Stimulated activated CD8-positive, alpha-beta memory T cell treated with anti-CD3 and anti-CD28 coated beads, Interleukin-15, amount 100 ng/mL, for 24 hours (primary cell): ENCODE data around the gene PFN4.
"Not testable (repeated sequence)": the region's sequence is repeated elsewhere in the genome, so short reads cannot be mapped to it uniquely, and the experiment has no call there.

ENCODE experiments used
- DNase-seq: peaks from one replicate; pipeline ENCODE4 v3.0.0-alpha.2; 2020; ENCODE audit warnings: low read depth

PFN4 gene, protein sequence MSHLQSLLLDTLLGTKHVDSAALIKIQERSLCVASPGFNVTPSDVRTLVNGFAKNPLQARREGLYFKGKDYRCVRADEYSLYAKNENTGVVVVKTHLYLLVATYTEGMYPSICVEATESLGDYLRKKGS

DNA sequence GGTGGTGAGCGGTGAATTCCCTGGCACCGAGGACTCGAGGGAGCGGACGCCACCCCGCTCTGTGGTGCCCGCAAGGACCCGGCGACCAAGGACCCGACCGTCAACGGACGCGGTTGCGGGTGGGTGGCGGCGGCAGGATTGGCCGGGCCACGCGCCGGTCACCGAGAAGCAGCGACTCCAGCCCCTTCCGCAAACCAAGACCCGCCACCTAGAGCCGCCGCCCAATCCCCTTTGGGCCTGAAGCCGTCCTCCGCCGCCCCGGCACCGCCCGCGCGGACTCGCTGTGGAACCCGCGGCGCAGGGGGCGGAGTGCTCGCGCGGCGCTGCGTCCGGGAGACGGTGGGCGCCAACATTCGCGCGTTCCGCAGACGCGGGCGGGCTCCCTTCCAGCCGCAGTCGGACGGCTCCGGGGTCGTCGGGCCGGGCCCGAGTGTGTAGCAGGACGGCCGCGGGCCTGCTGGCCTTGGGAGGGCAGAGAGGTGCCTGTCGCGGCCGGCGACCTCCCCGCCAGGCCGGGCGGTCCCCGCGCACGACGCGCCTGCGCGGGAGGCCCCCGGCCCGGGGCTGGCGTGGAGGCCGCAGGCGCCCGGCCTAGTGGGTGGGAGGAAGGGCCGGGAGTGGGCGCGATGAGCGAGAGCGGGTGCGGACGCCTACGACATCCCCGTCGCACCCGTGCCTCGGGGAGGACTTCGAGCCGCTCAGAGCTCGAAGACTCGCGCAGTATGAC, at the start of gene PFN4, which contains the start of gene FAM228B:
TSS of gene PFN4 (minus strand) at position 140 of the 727 bp plus-strand sequence. CDS start 799 bp downstream, outside the sequence.
TSS of gene FAM228B (plus strand) at position 275 of the 727 bp plus-strand sequence. CDS start 893 bp downstream, outside the sequence.
- peak; percentile 35 for DNase-seq

DNA sequence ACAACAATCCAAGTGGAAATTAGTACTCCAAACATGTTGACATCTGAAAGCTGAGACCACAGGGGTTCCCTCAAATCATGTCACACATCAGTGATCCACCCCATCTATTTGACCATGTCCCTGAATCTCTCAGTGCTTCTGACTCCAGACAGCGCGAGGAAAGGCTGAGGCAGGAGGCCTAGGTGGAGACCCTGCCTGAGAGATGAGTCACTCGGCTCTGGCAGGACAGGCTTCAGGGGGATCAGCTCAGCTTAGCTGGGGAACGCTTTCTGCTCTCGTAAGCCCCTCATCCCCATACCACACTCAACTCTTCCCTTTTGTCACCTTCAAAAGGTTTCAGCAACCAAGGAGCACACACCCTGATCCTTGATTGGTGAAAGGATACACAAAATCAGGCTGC, 45.9 kb upstream of the PFN4 start:
- DNase-seq, result no peak

- no peak for DNase-seq
These were observed 41.4 kb upstream of the PFN4 start for GRCh38 chr2:24164416-24164973.

GRCh38 chr2:24163601-24164000, 40.5 kb upstream of the PFN4 start:
- DNase-seq, result no peak

GRCh38 chr2:24163186-24163585, 40.1 kb upstream of the PFN4 start:
- no peak for DNase-seq

DNA sequence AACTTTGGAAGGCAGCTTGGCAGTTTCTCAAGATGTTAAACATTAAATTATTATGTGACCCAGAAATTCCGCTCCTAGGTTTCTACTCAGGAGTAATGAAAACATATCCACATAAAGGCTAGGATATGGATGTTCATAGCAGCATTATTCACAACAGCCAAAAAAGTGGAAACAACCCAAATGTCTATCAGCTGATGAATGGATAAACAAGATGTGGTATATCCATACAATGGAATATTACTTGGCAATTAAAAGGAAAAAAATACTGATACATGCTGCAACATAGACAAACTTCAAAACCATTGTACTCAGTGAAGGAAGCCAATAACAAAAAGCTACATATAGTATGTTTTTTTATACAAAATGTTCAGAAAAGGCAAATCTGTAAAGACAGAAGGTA, 39.4 kb upstream of the PFN4 start:
- DNase-seq, result no peak

DNA sequence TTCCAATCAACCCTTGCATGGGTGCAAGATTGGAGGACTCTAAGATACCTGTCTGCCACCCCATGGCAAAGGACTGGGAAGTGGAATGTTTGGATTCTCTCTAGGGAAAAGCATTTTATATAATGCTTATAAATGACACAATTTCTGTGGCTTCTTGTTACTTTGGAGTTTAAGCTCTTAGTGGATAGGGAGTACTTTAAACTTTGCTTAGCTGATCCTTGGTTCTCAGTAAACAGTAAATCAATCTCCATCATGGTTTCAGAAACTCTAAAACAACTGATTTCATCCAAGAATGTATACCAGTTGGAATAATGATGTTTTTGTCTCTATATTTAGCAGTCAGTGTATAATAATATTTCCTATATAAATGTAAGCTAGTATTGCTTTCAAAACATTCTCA, 37.6 kb upstream of the PFN4 start:
- no peak for DNase-seq

DNA sequence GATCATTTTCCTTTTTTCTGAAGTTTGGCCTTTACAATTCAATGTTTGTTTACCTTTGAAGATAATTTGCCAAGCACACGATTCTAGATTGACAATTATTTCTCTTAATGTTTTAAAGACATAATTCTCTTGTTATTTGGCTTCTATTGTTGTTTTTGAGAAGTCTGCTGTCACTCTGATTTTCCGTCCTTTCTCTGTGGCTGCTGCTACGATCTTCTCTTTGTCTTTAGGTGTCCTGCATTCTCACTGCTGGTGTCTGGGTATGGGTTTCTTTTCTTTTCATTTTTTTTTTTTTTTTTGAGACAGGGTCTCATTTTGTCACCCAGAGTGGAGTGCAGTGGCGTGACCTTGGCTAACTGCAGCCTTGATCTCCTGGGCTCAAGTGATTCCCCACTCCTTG, 36.6 kb upstream of the PFN4 start:
- DNase-seq, result no peak

DNA sequence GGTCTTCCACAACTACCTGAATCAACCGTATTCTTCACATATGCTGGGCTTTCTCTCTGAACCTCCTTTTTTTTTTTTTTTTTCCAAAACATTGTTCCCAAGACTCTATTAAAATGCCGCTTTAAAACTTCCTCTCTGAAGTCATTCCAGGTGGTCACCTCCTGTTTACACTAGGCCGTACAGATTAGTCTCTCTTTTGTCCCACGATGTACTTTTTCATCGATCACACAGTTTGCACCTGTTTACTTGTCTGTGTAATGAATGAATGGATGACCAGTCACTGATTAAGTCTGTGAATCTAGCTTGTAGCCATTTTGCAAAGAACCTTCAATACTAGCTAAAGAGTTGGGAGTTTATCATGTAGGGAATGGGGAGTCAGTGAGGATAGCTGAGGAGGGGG, 35.0 kb upstream of the PFN4 start:
- no peak for DNase-seq

GRCh38 chr2:24153478-24153877, 30.3 kb upstream of the PFN4 start:
- no peak for DNase-seq

GRCh38 chr2:24152413-24153197, 29.5 kb upstream of the PFN4 start:
- DNase-seq, result no peak

- no peak for DNase-seq
These were observed 24.2 kb upstream of the PFN4 start for GRCh38 chr2:24147364-24147763.

- DNase-seq, result not testable (repeated sequence)
These were observed 17.2 kb upstream of the PFN4 start for GRCh38 chr2:24140305-24140704.

GRCh38 chr2:24132543-24132942, 9.4 kb upstream of the PFN4 start:
- DNase-seq, result no peak

GRCh38 chr2:24125956-24126355, 2.8 kb upstream of the PFN4 start:
- DNase-seq, result no peak

GRCh38 chr2:24123922-24124580, 917 bp upstream of the PFN4 start:
- DNase-seq, result no peak

GRCh38 chr2:24122366-24123194, 554 bp downstream of the PFN4 start:
- peak; percentile 3 for DNase-seq

GRCh38 chr2:24121469-24121868, 1.7 kb downstream of the PFN4 start:
- DNase-seq, result no peak

GRCh38 chr2:24121066-24121465, 2.1 kb downstream of the PFN4 start:
- DNase-seq, result no peak

DNA sequence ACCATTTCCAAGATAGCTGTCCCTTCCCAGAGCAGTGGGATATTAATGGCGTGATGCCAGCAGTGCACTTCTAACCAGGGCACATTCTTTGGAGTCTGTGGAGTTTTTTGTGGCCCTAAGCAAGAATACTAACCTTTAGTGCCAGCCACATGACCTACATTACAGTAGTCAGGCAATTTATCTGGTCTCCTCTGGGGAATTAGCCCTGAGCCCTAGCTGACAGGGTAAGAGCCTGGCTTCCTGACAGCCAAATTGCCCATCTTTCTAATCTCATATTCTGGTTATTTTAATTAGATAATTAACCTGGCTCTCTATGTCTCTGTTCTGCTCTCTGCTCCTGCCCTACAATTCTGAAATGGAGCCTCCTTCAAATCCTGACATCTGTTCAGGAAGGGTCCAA, 5.2 kb downstream of the PFN4 start:
- no peak for DNase-seq

- DNase-seq, result no peak
These were observed 8.1 kb downstream of the PFN4 start for GRCh38 chr2:24115057-24115456.
